Breast epithelium (tissue), 3 donors: ENCODE measurements around the gene SPEN.

Experiments
- CTCF ChIP-seq, 3 donors: fragments of 450-650 bp; IDR thresholded peaks; one replicate each; pipeline ENCODE4 v1.5.1; 2016 to 2017; ENCODE audit warnings: antibody characterized with exemption in 3 of 3, mild to moderate bottlenecking in 3 of 3, moderate library complexity in 3 of 3
- POLR2A ChIP-seq: fragments of 450-650 bp; IDR thresholded peaks from one replicate; pipeline ENCODE4 v1.6.1; 2016; ENCODE audit warnings: antibody characterized with exemption, mild to moderate bottlenecking, moderate library complexity

GRCh38 chr1:15968172-15968571 lies 120.7 kb downstream of the SPEN start:
- TF ChIP-seq CTCF (IDR thresholded peaks at IDR 0.05) (no peak), POLR2A (no peak)
